ENCODE results near the gene ROR1. TPM values are rescaled to one million over a fixed set of nuclear protein-coding genes. Genes with fewer than 3 reads are reported as not detected.

Gene ROR1
- total and polyA plus RNA-seq, 2 of the 13 experiments (the other 11 are each of a cell fraction or from before 2014, with no cell fraction given), result 0.58 to 2.3 TPM

GRCh38 chr1:63883494-63884235 is 109.8 kb downstream of the ROR1 start:
- TF ChIP-seq ZNF75D (CRISPR knock-in tag; IDR thresholded peaks at IDR 0.05; ENCODE audit: borderline replicate concordance) (no peak), FOXA1 (IDR thresholded peaks at IDR 0.05) (no peak), FOXA1 (CRISPR knock-in tag; IDR thresholded peaks at IDR 0.05) (no peak), ZNF678 (CRISPR knock-in tag; IDR thresholded peaks at IDR 0.05) (no peak), ZNF704 (CRISPR knock-in tag; IDR thresholded peaks at IDR 0.05; ENCODE audit: borderline replicate concordance) (no peak), ZSCAN22 (CRISPR knock-in tag; IDR thresholded peaks at IDR 0.05) (no peak), RBAK (CRISPR knock-in tag; IDR thresholded peaks at IDR 0.05) (no peak), HIC2 (CRISPR knock-in tag; IDR thresholded peaks at IDR 0.05; ENCODE audit: low read depth) (no peak), ZNF547 (CRISPR knock-in tag; IDR thresholded peaks at IDR 0.05) (no peak), ZNF468 (CRISPR knock-in tag; IDR thresholded peaks at IDR 0.05) (no peak), ZNF441 (CRISPR knock-in tag; IDR thresholded peaks at IDR 0.05; ENCODE audit: borderline replicate concordance) (no peak), NCOA2 (CRISPR knock-in tag; IDR thresholded peaks at IDR 0.05) (no peak)
- BruUV-seq (replicated peaks), result no TSS peak
- in situ Hi-C loops (cut with HindIII; ENCODE audit: extremely low pct_ligation_motif_present, low pct_unique_long_range_greater_than_20kb), result no loop called here
- CTCF ChIA-PET (ENCODE audit: low intra/inter-chr PET ratio, low total read pairs), result no interaction called here
- Histone ChIP-seq H3K79me2 (ENCODE audit: insufficient read depth, low read length) (no peaks in the 10 kb centered on the region), H2AFZ (ENCODE audit: low read length) (no peak overlapping the region), H3K27me3 (ENCODE audit: control insufficient read depth in 1 of 2, insufficient read depth in 2 of 2, low read length in 2 of 2) (no peaks in the 10 kb centered on the region), H4K20me1 (ENCODE audit: insufficient read depth, low read length) (no peaks in the 10 kb centered on the region), H3K4me2 (ENCODE audit: low read depth, low read length) (no peak overlapping the region), H3K36me3 (replicated peaks in 1 of 2; ENCODE audit: control insufficient read depth in 1 of 2, insufficient read depth in 2 of 2, low read length in 2 of 2) (no peaks in the 10 kb centered on the region), H3K9ac (ENCODE audit: insufficient read depth, low read depth, low read length) (no peak overlapping the region), H3K9me3 (ENCODE audit: low read length) (no peaks in the 10 kb centered on the region), H3K27ac (ENCODE audit: extremely low read length, insufficient read depth, low read length) (no peak overlapping the region), H3K4me1 (ENCODE audit: insufficient read depth, low read length) (no peaks in the 10 kb centered on the region), H3K4me3 (replicated peaks in 1 of 3; ENCODE audit: insufficient read depth in 1 of 3, low read depth in 2 of 3, low read length in 3 of 3) (no peak overlapping the region)
- no peak for FAIRE-seq
- no peak for DNase-seq (ENCODE audit: low spot score)
- no peak for ATAC-seq
- 30% methylated on average over 6 of the region's 6 CpGs for WGBS (ENCODE audit: low lambda C conversion rate)
- POLR2A ChIA-PET, result no interaction called here
- intact Hi-C loops (cut with micrococcal nuclease; ENCODE audit: unreplicated experiment), result no loop called here

Data from HepG2 (cell line).